Transverse colon (tissue), 4 donors: ENCODE measurements around the gene POLR2L.

Source experiments
- POLR2AphosphoS5 ChIP-seq, 3 donors: sonication (generic); formaldehyde crosslinking; IDR thresholded peaks; one replicate each; pipeline ENCODE4 v1.6.1; 2016; ENCODE audit warnings: antibody characterized with exemption in 3 of 3
- TF ChIP-seq, protein P1 (sequence below), 5 experiments: fragments of 200-600 bp in 3 of 5; fragments of 450-650 bp in 2 of 5; sonication (generic) in 3 of 5; IDR thresholded peaks; 1 replicate in 2 of 5; 2 replicates in 3 of 5; pipeline ENCODE4 v1.5.1; 2016 to 2017; ENCODE audit warnings: antibody characterized with exemption in 5 of 5, inconsistent platforms in 3 of 5, mild to moderate bottlenecking in 2 of 5, moderate library complexity in 1 of 5

DNA sequence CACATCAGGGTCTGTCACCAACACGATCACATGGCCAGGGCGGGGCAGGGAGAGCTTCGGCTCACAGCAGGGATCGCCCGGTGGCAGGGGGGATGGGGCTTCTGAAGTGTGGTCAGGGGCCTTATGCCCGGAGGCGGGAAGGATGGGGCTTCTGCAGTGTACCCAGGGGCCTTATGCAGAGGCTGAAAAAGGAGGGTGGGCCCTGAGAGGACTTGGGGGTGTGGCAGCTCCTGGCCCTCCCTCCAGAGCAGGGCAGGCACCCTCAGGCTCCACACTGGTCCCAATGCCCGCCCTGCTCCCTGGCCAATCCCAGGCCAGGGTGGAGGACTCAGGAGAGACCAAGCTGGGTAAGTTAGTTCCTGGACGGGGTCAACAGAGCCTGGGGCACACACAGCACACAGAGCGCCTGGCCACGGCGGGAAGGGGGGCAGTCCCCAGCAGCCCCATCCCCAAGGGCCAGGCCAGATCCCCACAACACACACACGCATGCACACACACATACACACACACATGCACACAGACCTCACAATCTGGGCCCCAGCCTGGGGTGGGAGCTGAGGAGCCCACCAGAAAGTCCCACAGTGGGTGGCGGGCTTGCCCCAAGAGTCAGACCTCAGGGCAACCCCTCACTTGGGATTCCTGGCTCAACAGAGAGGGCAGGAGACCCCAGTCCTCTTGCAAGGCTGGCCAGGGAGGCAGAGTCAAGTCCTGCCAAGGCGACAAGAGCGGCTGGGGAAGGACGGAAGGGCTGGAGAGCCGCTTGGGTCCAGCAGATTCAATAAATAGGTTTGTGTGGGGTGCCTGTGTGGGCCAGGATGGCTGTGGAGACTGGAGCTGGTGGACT, 51.4 kb downstream of the POLR2L start:
- no peak for TF ChIP-seq POLR2AphosphoS5 (IDR thresholded peaks at IDR 0.05)
- TF ChIP-seq, protein P1, sequence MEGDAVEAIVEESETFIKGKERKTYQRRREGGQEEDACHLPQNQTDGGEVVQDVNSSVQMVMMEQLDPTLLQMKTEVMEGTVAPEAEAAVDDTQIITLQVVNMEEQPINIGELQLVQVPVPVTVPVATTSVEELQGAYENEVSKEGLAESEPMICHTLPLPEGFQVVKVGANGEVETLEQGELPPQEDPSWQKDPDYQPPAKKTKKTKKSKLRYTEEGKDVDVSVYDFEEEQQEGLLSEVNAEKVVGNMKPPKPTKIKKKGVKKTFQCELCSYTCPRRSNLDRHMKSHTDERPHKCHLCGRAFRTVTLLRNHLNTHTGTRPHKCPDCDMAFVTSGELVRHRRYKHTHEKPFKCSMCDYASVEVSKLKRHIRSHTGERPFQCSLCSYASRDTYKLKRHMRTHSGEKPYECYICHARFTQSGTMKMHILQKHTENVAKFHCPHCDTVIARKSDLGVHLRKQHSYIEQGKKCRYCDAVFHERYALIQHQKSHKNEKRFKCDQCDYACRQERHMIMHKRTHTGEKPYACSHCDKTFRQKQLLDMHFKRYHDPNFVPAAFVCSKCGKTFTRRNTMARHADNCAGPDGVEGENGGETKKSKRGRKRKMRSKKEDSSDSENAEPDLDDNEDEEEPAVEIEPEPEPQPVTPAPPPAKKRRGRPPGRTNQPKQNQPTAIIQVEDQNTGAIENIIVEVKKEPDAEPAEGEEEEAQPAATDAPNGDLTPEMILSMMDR (IDR thresholded peaks at IDR 0.05) = no peak
